Heart left ventricle (tissue), 13 donors: ENCODE results near the gene SLC4A4.

Source experiments
- POLR2A ChIP-seq, 2 donors: fragments of 450-650 bp; IDR thresholded peaks; one replicate each; pipeline ENCODE4 v1.6.1; 2017; ENCODE audit warnings: antibody characterized with exemption in 2 of 2, mild to moderate bottlenecking in 2 of 2, moderate library complexity in 2 of 2
- TF ChIP-seq, protein P1 (sequence below), 12 donors: fragments of 200-600 bp; sonication (generic) in 4 of 12; IDR thresholded peaks; one replicate each; pipeline versions ENCODE4 v1.5.0 to v1.8.0; 2018 to 2022; ENCODE audit warnings: antibody characterized with exemption in 12 of 12, mild to moderate bottlenecking in 5 of 12
- donor health status: ischemic (EF 13 %, LVEDD 7.1; RV severe dilation, severe dysfunction).
- donor health status: DM: no; HTN: yes; CAD: no.
- donor health status: DM: no; HTN: no; CAD: no.
- donor health status: ischemic (EF 25% LVEDD 6.9; RV normal size, moderate dysfunction).
- donor health status: ischemic (EF 25% LVEDD 5.7; RV mildly dilated, moderate dysfunction).
- donor health status: ischemic (EF 35%, LVEDD 5.7; RV mildly dilated, moderate dysfunction).
- donor health status: nonischemic (EF 11% LVEDD 7.7; RV severe dilation, severe dysfunction).
- donor health status: DM: yes; HTN: yes; CAD: no.
- donor health status: PGD.
- donor health status: ischemic (EF 29% LVEDD 5.4; RV normal size, mild dysfunction).
- donor health status: nonischemic (EF 23%, LVEDD 6.1; RV moderate dilation, normal function).

GRCh38 chr4:71550220-71551165, 211.7 kb downstream of the SLC4A4 start:
- TF ChIP-seq, protein P1, sequence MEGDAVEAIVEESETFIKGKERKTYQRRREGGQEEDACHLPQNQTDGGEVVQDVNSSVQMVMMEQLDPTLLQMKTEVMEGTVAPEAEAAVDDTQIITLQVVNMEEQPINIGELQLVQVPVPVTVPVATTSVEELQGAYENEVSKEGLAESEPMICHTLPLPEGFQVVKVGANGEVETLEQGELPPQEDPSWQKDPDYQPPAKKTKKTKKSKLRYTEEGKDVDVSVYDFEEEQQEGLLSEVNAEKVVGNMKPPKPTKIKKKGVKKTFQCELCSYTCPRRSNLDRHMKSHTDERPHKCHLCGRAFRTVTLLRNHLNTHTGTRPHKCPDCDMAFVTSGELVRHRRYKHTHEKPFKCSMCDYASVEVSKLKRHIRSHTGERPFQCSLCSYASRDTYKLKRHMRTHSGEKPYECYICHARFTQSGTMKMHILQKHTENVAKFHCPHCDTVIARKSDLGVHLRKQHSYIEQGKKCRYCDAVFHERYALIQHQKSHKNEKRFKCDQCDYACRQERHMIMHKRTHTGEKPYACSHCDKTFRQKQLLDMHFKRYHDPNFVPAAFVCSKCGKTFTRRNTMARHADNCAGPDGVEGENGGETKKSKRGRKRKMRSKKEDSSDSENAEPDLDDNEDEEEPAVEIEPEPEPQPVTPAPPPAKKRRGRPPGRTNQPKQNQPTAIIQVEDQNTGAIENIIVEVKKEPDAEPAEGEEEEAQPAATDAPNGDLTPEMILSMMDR (IDR thresholded peaks at IDR 0.05): no peak
- no peak for TF ChIP-seq POLR2A (IDR thresholded peaks at IDR 0.05)
